Measurements from ENCODE around the gene PAX5.

DNA sequence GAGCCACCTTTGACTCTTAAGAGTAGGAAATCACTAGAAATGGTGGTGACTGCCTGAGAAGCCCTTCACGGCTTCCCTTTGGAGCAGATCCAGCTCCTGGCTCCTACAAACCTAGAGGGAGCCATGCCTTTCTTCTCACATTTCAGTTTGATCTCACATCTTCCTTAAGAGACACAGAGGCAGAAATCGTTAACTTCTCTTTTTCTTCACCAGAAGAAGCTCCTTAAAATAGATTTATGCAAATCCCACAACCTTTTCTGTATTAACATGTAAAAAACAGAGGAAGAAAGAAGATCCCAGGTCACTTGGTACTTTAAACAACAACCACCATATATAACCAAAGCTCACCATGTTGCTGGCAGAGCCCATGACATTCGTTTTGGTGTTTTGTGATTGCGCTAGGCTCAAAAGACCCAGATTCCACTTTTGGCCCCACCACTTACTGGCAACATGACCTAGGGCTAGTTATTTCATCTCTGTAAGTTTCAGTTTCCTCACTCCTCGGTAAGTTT, 29.6 kb downstream of the PAX5 start:
- TF ChIP-seq POLR2A (IDR thresholded peaks at IDR 0.05) = no peak
- TF ChIP-seq, protein P1, sequence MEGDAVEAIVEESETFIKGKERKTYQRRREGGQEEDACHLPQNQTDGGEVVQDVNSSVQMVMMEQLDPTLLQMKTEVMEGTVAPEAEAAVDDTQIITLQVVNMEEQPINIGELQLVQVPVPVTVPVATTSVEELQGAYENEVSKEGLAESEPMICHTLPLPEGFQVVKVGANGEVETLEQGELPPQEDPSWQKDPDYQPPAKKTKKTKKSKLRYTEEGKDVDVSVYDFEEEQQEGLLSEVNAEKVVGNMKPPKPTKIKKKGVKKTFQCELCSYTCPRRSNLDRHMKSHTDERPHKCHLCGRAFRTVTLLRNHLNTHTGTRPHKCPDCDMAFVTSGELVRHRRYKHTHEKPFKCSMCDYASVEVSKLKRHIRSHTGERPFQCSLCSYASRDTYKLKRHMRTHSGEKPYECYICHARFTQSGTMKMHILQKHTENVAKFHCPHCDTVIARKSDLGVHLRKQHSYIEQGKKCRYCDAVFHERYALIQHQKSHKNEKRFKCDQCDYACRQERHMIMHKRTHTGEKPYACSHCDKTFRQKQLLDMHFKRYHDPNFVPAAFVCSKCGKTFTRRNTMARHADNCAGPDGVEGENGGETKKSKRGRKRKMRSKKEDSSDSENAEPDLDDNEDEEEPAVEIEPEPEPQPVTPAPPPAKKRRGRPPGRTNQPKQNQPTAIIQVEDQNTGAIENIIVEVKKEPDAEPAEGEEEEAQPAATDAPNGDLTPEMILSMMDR (IDR thresholded peaks at IDR 0.05) = no peak
